Body of pancreas (tissue), 4 donors: ENCODE results near the gene FABP6.

Experiments
- POLR2A ChIP-seq, 3 donors: fragments of 450-650 bp; IDR thresholded peaks; one replicate each; pipeline ENCODE4 v1.6.1; 2016; ENCODE audit warnings: antibody characterized with exemption in 3 of 3, mild to moderate bottlenecking in 2 of 3
- TF ChIP-seq, protein P1 (sequence below), 7 experiments: fragments of 450-650 bp in 4 of 7; fragments of 200-600 bp in 3 of 7; sonication (generic) in 3 of 7; IDR thresholded peaks; one replicate each; pipeline ENCODE4 v1.5.1; 2016 to 2019; ENCODE audit warnings: antibody characterized with exemption in 7 of 7

DNA sequence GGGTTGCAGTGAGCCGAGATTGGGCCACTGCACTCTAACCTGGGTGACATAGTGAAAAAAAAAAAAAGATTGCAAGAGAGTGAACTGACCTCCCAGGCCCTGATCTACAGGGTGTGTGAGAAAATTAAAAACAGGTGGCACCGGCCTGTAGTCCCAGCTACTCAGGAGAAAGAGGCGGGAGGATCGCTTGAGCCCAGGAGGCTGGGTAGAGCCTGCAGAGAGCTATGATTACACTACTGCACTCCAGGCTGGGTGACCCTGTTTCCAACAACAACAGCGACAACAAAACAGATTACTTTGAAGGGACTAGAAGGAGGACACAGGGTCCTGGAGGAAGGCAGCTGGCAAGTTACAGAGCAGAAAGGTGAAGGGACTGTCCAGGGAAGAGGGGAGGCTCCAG is 42.2 kb upstream of the FABP6 start:
- TF ChIP-seq, protein P1, sequence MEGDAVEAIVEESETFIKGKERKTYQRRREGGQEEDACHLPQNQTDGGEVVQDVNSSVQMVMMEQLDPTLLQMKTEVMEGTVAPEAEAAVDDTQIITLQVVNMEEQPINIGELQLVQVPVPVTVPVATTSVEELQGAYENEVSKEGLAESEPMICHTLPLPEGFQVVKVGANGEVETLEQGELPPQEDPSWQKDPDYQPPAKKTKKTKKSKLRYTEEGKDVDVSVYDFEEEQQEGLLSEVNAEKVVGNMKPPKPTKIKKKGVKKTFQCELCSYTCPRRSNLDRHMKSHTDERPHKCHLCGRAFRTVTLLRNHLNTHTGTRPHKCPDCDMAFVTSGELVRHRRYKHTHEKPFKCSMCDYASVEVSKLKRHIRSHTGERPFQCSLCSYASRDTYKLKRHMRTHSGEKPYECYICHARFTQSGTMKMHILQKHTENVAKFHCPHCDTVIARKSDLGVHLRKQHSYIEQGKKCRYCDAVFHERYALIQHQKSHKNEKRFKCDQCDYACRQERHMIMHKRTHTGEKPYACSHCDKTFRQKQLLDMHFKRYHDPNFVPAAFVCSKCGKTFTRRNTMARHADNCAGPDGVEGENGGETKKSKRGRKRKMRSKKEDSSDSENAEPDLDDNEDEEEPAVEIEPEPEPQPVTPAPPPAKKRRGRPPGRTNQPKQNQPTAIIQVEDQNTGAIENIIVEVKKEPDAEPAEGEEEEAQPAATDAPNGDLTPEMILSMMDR (IDR thresholded peaks at IDR 0.05): no peak
- no peak for TF ChIP-seq POLR2A (IDR thresholded peaks at IDR 0.05)
